Testis (tissue), 3 donors: ENCODE results near the gene LRRFIP1. TPM values are rescaled to one million over a fixed set of nuclear protein-coding genes. Genes with fewer than 3 reads are reported as not detected.

ENCODE experiments used
- DNase-seq: peaks from one replicate; pipeline ENCODE4 v3.0.0-alpha.2; 2019
- H3K27ac ChIP-seq, 2 donors: fragments of 200-600 bp; sonication (generic); one replicate each; pipeline ENCODE4 v1.5.1; 2019
- H3K27me3 ChIP-seq: fragments of 200-600 bp; sonication (generic); one replicate; pipeline ENCODE4 v1.5.1; 2019
- H3K36me3 ChIP-seq: fragments of 200-600 bp; sonication (generic); one replicate; pipeline ENCODE4 v1.5.1; 2017; ENCODE audit warnings: low read depth; ENCODE audit errors: missing control alignments
- H3K4me1 ChIP-seq: fragments of 200-600 bp; sonication (generic); one replicate; pipeline ENCODE4 v1.5.1; 2019
- H3K4me3 ChIP-seq, 2 donors: fragments of 200-600 bp; sonication (generic); one replicate each; pipeline ENCODE4 v1.5.1; 2017 to 2019
- H3K9me3 ChIP-seq: fragments of 200-600 bp; sonication (generic); one replicate; pipeline ENCODE4 v1.5.1; 2017
- CTCF ChIP-seq, 3 experiments: fragments of 450-650 bp in 2 of 3; fragments of 200-600 bp in 1 of 3; sonication (generic) in 1 of 3; IDR thresholded peaks; one replicate each; pipeline ENCODE4 v1.5.1; 2016 to 2019; ENCODE audit warnings: antibody characterized with exemption in 3 of 3, mild to moderate bottlenecking in 2 of 3, moderate library complexity in 1 of 3
- POLR2A ChIP-seq: fragments of 450-650 bp; IDR thresholded peaks from one replicate; pipeline ENCODE4 v1.6.1; 2017; ENCODE audit warnings: antibody characterized with exemption, mild to moderate bottlenecking, moderate library complexity
- WGBS, 2 donors: methylation state at CpG; one replicate each; pipeline ENCODE4 v1.1.5; 2018; 5-methylcytosine and 5-hydroxymethylcytosine counted together
- intact Hi-C: fragments of 100-400 bp; cut with DNase I; formaldehyde crosslinking; loops from one replicate; pipeline ENCODE4 v1.15.1; 2023; ENCODE audit warnings: low total_unique reads
- polyA plus RNA-seq: library from polyadenylated mRNA; stranded (reverse); fragments of 350-450 nt; fragmentation: Illumina TruSeq; extraction: RNeasy Lipid Tissue Mini Kit (QIAGEN cat#74804); gene quantifications from one replicate; pipeline ENCODE4 v1.2.3, GENCODE V29; 2014; ENCODE audit warnings: low read depth, low replicate concordance; ENCODE audit not compliant: insufficient read depth
- total RNA-seq, 2 donors: library from RNA; depleted of rRNA; stranded (reverse); fragments of >200 nt; gene quantifications; one replicate each; pipeline ENCODE4 v1.2.3, GENCODE V29; 2016

Gene LRRFIP1
- total and polyA plus RNA-seq, 3 donors from 2014 or later, result 17.4 to 33.5 (median 25.5) TPM

GRCh38 chr2:237616734-237617586, 10.4 kb upstream of the LRRFIP1 start:
- no peaks in the 10 kb centered on the region for H3K9me3 ChIP-seq
- no peak overlapping the region for H3K4me3 ChIP-seq
- DNase-seq, result no peak
- peaks cover 26% of the 10 kb centered on the region for H3K4me1 ChIP-seq
- peak overlapping the region; percentile 41 to 77 for H3K27ac ChIP-seq
- 48 to 52% methylated on average over 15 of the region's 15 CpGs for WGBS, 2 donors
- no peaks in the 10 kb centered on the region for H3K27me3 ChIP-seq
- intact Hi-C loops, result no loop called here
- H3K36me3 ChIP-seq, result no peaks in the 10 kb centered on the region
- TF ChIP-seq POLR2A (no peak), CTCF (IDR thresholded peaks at IDR 0.05) (no peak)

GRCh38 chr2:237617587-237617982, 9.8 kb upstream of the LRRFIP1 start:
- H3K4me1 ChIP-seq, result peaks cover 26% of the 10 kb centered on the region
- no peaks in the 10 kb centered on the region for H3K27me3 ChIP-seq
- no peaks in the 10 kb centered on the region for H3K36me3 ChIP-seq
- H3K27ac ChIP-seq, result peak overlapping the region; percentile 41 to 77
- no peak for DNase-seq
- intact Hi-C loops, result no loop called here
- no peak for TF ChIP-seq POLR2A
- no peak for TF ChIP-seq CTCF (IDR thresholded peaks at IDR 0.05)
- WGBS, 2 donors, result 63% methylated on average over 4 of the region's 4 CpGs
- H3K9me3 ChIP-seq, result no peaks in the 10 kb centered on the region
- H3K4me3 ChIP-seq, result no peak overlapping the region

GRCh38 chr2:237618449-237618848, 8.9 kb upstream of the LRRFIP1 start:
- Histone ChIP-seq H3K4me1 (peaks cover 26% of the 10 kb centered on the region), H3K9me3 (no peaks in the 10 kb centered on the region), H3K4me3 (no peak overlapping the region), H3K27ac (no peak overlapping the region), H3K27me3 (no peaks in the 10 kb centered on the region), H3K36me3 (no peaks in the 10 kb centered on the region)
- DNase-seq, result no peak
- TF ChIP-seq POLR2A (no peak), CTCF (IDR thresholded peaks at IDR 0.05) (no peak)
- WGBS, 2 donors, result 91 to 100% methylated on average over 2 of the region's 2 CpGs
- intact Hi-C loops, result no loop called here

- H3K27me3 ChIP-seq, result no peaks in the 10 kb centered on the region
- TF ChIP-seq CTCF (IDR thresholded peaks at IDR 0.05) (no peak), POLR2A (no peak)
- no peak for DNase-seq
- no peak overlapping the region for H3K27ac ChIP-seq
- intact Hi-C loops, result no loop called here
- H3K4me1 ChIP-seq, result peaks cover 5% of the 10 kb centered on the region
- no peak overlapping the region for H3K4me3 ChIP-seq
- no peaks in the 10 kb centered on the region for H3K9me3 ChIP-seq
- 80 to 87% methylated on average over 12 to 13 of the region's 13 CpGs for WGBS, 2 donors
- no peaks in the 10 kb centered on the region for H3K36me3 ChIP-seq
These were observed 3.7 kb upstream of the LRRFIP1 start for GRCh38 chr2:237623428-237624403.
